ENCODE results near the gene ENDOU.

ENDOU gene

GRCh38 chr12:47757364-47757839 is 32.1 kb upstream of the ENDOU start:
- DNase-seq, result no peak

- DNase-seq, result no peak
Measured at GRCh38 chr12:47755655-47756562, 30.6 kb upstream of the ENDOU start.

DNA sequence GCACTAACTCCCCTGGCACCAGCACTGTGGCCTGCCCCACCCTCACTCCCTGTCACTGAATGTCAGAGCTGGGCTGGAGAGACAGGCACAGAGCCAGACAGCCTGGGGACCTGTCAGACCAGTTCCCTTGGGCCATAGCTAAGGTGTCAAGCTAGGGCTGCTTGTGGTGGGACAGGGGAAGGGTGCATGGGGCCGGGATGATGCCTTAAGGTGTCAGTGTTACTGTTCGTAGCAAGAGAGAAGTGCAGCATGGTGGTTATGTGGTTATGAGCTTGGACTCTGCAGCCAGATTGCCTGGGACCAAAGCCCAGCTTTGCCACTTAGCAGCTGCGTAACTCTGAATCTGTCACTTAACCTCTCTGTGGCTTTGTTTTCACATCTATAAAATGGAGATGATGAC is 29.6 kb upstream of the ENDOU start:
- DNase-seq, result no peak

DNA sequence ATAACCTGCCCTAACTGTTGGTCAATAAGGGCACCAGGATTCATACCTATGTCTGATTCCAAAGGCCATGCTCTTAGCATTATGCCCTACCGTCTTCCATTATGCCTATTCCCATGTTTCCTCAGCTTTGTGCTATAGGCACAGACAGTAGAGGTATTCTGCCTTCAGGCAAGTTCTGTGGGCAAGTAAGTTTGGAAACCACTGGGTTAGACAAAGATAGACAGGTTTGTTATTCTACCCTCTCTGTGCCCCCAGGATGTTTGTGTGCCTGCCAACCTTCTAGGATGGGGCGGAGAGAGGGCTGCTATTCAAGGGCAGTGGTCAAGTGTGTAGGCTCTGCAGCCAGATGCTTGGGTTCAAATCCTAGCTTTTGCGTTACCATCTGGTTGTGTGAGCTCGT is 28.8 kb upstream of the ENDOU start:
- no peak for DNase-seq

- no peak for DNase-seq
Measured at GRCh38 chr12:47753021-47754001, 28.0 kb upstream of the ENDOU start.

GRCh38 chr12:47752552-47752951 is 27.3 kb upstream of the ENDOU start:
- no peak for DNase-seq

GRCh38 chr12:47752121-47752520 is 26.8 kb upstream of the ENDOU start:
- DNase-seq, result no peak

GRCh38 chr12:47751561-47751960 is 26.3 kb upstream of the ENDOU start:
- DNase-seq, result no peak

GRCh38 chr12:47750916-47751470 is 25.7 kb upstream of the ENDOU start:
- DNase-seq, result no peak

- DNase-seq, result no peak
Measured at GRCh38 chr12:47750229-47750798, 25.0 kb upstream of the ENDOU start.

GRCh38 chr12:47748899-47749298 is 23.6 kb upstream of the ENDOU start:
- no peak for DNase-seq

- no peak for DNase-seq
Measured at GRCh38 chr12:47748507-47748828, 23.2 kb upstream of the ENDOU start.

GRCh38 chr12:47747596-47748506 is 22.6 kb upstream of the ENDOU start:
- DNase-seq, result no peak

DNA sequence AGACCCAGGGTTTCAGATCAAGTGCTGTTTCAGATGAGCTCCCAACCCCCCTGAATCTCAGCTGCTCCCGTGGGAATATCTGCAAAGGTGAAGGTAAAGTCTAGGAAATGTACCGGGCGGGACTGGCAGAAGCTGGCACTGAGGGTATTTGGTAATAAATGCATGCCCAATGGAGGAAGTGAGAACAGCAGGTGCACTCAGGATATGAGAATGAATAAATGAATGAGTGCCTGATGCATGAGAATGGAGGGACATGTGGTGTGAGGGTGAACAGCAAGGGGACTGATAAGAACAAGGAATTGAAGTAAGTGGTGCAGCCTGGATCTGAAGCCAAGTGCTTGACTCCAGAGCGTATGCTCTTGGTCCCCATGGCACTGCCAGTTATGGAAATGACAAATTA is 21.8 kb upstream of the ENDOU start:
- no peak for DNase-seq

DNA sequence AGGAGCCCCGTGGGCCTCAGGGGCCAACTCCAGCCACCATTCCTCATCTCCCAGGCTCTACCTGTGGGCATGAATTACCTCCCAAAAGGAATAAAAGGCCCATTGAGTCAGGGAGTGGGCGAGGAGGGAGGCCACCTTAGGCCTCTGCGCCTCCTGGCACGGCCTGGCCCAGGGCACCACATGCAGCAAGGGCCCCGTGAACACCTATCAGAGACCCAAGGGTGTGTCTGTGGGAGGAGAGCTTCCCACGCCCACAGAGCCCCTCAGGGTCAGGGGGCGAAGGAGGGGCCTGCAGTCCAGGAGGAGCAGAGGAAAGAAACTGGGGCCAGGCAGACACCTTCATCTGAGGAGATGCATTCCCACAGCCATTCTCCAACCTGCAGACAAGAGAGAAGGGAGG is 21.2 kb upstream of the ENDOU start:
- DNase-seq, result no peak

DNA sequence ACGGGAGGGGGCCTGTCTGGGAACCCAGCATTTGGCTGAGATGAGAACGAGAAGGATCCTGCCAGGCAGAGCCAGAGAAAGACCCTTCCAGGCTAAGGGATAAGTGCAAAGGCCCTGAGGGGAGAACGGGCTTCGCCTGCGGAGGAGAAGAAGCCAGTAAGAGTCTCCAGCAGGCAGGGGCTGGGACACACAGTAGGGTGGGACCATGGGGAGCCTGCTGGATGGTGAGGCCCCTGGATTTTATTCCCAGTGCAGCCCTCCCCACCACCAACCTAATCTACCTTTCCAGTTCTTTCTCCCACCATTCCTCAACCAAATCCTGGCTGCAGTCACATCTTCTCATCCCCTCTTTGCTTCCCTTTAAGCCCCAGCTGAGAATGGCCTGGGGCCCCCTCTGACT is 20.8 kb upstream of the ENDOU start:
- no peak for DNase-seq

GRCh38 chr12:47745485-47746041 is 20.3 kb upstream of the ENDOU start:
- no peak for DNase-seq

GRCh38 chr12:47744778-47745436 is 19.6 kb upstream of the ENDOU start:
- DNase-seq, result no peak

DNA sequence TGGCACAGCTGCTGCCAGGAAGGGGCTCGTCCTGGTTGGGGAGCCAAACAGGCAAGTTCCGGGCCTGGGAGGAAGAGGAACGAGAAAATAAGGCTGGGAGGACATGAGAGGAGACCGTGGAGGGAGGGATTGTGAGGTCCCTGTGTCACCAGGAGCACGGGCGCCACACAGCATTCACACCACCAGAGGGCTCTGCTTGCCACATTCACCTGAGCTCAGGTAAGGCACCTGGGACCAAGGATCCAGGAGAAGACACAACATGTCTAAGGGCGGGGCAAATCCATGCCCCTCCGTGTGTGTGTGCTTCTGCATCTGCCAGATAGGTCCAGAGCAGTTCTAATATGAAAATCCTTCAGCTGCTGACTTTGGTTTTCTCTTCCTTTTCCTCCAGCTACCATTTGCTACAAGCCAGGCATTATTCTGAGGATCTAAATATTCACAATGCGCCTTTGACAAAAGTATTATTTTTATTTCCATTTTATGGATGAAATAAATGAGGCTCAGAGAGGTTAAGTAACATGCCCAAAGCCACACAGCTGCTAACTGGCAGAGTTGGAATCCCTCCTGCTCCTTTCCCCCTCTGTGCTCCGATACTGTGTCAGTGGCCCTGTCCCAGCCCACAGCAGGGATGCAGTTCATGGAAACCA is 18.8 kb upstream of the ENDOU start:
- peak; percentile 33 for DNase-seq

- DNase-seq, result no peak
Measured at GRCh38 chr12:47743311-47743860, 18.1 kb upstream of the ENDOU start.
